HL-60/S4 treated with phorbol 12-myristate 13-acetate at 8.2 ng/mL for 4 days and 3 days (cell line): ENCODE data around the gene CDK2AP2.

ENCODE experiments used
- in situ Hi-C: fragments of 300-500 bp; cut with MboI; formaldehyde crosslinking; loops from 2 replicates; pipeline ENCODE4 v1.15.0; 2022; ENCODE audit warnings: low sequenced_read_pairs

Gene CDK2AP2

DNA sequence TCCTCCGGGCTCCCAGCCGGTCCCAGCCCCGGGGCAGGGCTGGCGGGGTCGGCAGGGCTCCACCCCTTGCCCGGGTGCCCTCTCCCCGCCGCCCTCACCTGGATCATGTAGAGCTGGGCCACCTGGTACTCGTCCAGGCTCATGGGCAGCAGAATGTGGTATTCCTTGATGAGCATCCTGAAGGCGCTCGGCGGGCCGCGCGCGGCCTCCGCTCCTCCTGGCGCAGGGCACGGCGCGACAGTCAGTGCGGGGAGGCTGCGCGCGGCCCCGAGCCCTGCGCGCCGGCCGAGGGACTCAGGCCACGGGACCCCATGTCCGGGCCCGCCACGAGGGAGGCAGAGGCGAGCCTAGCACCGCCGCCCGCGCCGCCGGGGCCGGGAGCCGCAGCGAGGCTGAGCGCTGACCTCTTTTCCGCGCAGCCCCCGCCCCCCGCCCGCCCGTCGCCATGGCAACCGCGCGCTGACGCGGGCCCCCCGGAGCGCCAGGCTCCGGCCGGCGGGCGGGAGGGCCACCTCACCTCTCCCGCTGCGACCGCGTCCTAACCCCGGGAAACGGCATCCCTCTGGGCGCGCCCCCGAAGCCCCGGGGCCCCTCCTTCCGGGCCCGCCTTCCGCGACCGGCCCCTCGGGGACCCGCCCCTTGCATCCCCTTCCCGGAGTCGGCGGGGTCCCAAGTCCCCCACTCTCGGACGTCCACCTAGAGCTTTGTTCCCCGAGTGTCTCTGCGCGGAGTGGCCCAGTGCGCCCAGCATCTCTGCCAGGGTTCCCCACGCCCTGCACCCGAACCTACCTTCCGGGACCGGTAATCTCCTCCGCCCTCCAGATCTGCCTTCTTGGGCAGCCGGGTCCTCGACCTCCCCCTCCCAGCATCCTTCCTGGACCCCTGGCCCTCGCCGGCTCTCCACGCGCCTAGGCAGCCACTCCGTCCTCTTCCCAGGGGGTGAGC is 3.7 kb downstream of the CDK2AP2 start:
- in situ Hi-C loops: no loop called here

DNA sequence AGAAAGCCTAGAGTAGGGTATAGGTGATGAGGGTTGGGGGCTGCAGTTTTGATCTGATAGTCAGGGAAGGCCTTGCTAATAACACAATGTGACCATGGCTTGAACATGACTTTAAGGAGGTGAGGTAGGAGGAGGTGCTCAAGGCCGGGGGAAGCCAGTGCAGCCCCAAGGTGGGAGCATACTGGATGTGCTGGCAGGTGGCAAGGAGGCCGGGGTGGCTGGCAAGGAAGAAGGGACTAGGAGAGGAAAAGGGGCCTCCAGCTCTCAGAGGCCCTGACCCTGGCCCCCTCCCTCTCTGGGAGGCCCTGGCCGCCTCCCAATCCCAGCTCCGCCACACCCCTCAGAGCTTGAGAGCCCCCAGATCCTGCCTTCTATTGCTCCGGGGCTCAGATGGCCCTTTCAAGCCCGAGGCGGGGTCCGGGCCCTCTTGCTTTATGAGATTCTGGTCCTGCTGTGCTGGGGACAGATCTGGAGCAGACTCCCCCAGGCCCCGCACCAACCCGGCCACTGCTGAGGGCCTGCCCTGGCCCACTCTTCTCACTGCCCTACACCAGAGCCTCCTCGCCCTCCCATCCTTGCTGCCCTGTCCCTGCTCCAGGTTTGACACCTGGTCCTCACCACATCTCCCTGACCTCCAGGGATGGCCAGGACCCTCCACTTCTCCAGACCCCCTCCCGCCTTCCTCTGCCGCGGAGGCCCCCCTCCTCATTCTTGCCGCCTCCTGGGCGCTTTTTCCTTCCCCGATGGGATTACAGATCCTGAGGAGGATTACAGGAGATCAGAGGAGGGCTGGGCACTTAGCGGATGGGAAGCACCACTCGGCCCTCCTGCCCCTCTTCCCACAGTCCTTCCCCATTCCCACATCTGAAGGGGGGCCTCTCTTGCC is 4.6 kb downstream of the CDK2AP2 start:
- in situ Hi-C loops: no loop called here

DNA sequence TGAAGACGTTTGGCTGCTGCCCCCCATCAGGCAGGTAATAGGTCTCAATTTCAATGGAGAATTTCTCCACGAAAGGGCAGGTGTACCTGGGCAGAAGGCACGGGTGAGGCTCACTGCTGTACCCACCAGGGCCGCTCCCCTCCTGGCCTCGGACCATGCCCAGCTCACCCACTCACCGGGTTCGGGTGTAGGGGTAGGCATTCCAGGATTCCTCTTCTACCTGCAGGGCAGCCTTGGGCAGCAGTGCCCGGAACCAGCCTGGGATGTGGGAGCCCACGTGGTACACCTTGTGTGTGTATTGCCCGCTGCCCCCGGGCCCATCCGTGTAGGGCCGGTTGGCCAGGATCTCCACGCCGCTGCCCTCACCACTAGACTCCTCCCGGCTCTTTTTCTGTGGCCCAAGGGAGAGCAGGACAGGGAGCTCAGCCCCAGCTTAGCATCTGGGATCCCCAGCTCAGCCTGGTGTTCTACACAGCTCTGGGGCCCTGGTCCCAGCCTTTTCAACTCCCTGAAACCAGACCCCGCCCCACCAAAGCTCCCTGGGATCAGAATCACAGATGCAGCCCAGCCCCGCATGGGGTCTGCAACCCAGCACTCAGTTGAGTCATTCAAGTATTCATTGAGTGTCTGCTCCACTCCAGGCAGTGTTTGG is 5.5 kb downstream of the CDK2AP2 start:
- in situ Hi-C loops: no loop called here

GRCh38 chr11:67501854-67502253 is 6.1 kb downstream of the CDK2AP2 start:
- in situ Hi-C loops: no loop called here

GRCh38 chr11:67500831-67501715 is 6.9 kb downstream of the CDK2AP2 start:
- in situ Hi-C loops: no loop called here

DNA sequence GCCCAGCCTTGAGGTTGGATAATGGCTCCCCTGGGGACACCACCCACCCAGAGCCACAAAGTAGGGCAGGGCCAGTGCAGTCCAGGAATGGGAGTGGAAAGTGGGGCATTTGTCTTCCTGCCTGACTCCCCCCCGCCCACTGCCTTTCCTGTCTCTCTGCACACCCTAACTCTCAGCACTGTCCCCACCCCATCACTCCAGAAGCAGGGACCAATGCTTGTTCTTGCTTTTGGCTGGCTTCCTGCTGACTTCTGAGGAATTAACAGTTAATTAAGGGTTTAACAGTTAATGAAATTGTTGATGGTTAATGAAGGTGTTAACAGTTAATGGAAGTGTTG is 7.5 kb downstream of the CDK2AP2 start:
- in situ Hi-C loops: no loop called here

GRCh38 chr11:67499808-67500483 is 8.0 kb downstream of the CDK2AP2 start:
- in situ Hi-C loops: no loop called here

DNA sequence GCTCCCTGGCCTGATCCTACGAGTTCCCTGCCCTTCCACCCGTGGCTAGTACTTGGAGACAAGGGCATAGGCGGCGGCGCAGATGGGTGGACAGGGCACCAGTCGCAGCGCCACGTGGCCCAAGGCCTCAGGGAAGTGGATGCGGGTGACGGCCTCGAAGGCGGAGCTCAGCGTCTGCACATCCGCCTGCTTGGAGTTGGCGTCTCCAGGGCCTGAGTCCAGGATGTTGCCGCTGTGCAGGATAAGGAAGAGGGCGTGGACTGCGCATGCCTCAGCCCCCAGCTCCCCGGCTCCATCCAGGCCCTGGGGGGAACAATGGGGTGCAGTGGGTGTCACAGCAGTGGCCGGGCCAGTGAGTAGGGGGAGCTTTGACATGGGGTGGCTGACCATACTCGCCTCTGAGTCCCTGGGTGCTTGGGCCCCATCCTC is 9.4 kb downstream of the CDK2AP2 start:
- in situ Hi-C loops: no loop called here

DNA sequence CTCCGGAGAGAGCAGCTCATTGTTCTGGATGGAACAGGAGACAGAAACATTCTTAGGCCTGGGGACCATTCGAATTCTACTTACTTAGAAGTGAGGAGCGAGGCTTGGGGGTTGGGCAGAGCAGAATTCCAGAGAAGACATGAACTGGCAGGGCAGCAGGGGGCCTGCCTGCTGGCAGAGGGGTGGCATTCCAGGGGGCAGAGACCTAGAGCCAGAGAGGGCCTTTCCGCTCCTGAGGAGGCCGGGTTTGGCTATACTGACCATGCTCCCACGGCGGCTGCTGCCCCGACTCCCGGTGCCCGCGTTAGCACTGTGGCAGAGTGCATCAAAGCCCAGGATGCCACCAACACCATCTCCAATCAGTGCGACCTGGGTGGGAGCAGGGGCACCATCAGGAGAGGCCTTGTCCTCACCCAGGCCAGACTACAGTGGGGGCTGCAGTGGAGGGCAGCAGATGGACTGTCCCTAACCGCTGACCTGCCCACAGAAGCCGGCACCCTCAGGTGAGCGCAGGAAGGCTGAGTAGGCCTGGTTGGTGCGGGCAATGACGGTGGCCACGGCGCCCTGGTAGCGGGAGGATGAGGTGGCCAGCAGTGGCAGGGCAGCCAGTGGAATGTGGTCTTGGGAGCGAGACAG is 10.2 kb downstream of the CDK2AP2 start:
- in situ Hi-C loops: no loop called here

DNA sequence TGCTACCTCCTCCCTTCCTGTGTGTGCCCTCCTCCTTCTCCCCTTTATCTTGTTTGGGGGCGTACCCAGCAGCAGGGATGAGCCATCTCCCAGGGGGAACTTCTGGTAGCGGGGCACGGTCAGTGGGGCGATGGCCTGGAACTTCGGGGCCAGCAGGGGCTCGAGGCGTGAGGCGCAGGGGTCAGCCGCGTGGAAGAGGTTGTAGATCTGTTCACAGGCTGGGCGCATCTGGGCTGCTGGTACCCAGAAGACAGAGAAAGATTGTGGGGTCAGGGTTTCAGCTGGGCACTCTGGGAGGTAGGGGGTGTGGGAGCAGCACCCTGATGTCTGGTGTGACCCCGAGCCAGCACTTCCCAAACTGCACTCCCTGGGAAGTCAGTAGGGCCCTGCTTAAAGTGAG is 11.8 kb downstream of the CDK2AP2 start:
- in situ Hi-C loops: no loop called here

DNA sequence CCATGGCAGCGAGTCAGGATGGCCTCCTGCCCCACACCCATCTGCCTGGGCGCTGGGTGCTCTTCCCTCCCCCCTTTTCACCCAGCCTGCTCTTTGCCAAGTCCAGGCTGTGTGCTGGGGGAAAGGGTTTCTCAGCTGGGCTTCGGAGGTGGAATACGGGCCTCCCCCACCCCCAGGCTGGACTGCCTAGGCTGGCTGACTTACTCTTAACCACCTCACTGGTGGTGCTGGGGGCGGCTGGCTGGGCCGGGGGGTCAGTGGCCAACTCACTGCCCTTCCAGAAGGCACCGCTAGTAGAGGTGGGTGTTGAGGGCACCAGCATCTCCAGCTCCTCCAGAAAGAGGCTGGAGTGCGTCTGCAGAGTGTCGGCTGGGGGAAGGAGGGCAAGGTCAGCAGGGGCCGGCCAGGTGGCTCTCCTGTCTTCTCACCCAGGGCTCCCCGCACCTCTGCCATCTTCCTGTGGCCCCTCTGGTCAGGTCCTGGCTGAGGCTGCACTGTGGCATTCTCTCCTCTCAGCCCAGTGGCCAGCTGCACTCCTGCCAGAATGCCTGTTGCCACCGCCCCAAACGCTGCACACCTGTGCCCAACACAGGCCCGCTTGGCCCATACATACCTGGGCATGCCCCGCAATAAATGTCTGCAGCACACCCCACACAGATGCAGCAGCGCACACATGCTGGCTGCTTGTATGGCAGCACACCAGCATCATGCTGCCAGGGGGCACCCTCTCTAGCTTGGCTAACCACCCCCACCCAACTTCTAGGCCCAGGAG is 12.5 kb downstream of the CDK2AP2 start:
- in situ Hi-C loops: no loop called here

DNA sequence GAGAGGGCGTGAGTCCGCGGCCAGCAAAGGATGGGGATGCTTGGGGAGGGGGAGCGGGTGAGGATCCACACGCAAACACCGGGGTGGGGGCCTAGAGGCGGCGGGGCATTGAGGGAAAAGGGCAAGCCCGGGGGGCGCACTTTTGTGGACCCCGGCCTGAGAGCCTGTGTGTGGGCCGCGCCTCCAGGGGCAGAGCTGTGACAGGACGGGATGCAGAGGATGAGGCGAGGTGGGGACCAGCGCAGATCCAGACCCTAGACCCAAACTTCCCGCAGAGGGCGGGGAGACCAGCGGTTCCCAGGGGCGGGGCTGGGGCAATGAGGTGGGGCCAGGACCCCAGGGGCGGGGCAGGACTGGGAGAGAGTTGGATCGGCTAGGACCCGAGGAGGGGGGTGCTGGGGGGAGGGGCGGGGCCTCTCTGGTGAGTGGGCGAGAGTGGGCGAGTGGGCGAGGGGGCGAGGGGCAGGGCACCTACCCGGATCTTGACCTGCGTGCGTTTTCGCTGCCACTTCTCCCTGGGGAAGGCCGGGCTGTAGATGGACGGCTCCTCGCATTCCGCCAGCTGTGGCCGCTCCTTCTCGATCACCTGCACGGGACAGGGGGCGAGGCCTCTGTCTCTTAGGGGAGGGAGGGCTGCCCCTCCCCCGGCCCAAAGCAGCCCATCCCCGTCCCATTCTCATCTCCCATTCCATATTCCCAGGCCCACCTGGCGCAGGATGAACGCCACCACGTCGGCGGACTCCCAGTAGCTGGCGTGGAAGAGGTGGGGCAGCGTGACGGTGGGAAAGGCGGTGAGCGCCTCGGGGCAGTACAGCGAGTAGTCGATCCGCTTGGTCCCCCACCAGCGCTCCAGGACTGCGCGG is 13.4 kb downstream of the CDK2AP2 start:
- in situ Hi-C loops: no loop called here

GRCh38 chr11:67493548-67494370 is 14.2 kb downstream of the CDK2AP2 start:
- in situ Hi-C loops: no loop called here

GRCh38 chr11:67492801-67493547 is 15.0 kb downstream of the CDK2AP2 start:
- in situ Hi-C loops: no loop called here

GRCh38 chr11:67492069-67492727 is 15.8 kb downstream of the CDK2AP2 start:
- in situ Hi-C loops: no loop called here
